ENCODE measurements around the gene OTUB2.

The OTUB2 gene

DNA sequence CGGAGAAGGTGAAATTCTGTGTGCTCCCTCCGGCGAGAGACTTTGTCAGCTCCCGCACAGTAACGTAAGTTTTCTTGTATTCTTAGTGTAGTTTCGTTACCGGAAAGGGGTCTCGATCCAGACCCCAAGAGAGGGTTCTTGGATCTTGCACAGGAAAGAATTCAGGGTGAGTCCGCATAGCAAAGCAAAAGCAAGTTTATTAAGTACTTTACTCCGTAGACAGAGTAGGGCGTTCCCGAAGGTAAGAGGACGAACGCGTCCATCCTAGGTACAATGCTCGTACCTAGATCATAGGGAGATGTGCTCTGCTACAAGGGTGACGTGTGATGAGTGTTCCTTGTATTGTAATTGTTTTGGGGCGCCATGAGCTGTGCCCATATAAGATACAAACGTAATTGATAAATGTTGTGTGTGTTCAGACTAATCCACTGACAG is 55.3 kb downstream of the OTUB2 start:
- peak overlapping the region; percentile 95 for H3K27ac ChIP-seq (replicated peaks)
- H3K27me3 ChIP-seq (ENCODE audit: insufficient read depth, poor library complexity, severe bottlenecking), result no peaks in the 10 kb centered on the region
- H3K4me3 ChIP-seq (replicated peaks; ENCODE audit: insufficient read depth, low read length), result peak overlapping the region; percentile 94
- no peak for TF ChIP-seq GABPA (IDR thresholded peaks at IDR 0.05; ENCODE audit: low read depth)
- TF ChIP-seq, protein P1, sequence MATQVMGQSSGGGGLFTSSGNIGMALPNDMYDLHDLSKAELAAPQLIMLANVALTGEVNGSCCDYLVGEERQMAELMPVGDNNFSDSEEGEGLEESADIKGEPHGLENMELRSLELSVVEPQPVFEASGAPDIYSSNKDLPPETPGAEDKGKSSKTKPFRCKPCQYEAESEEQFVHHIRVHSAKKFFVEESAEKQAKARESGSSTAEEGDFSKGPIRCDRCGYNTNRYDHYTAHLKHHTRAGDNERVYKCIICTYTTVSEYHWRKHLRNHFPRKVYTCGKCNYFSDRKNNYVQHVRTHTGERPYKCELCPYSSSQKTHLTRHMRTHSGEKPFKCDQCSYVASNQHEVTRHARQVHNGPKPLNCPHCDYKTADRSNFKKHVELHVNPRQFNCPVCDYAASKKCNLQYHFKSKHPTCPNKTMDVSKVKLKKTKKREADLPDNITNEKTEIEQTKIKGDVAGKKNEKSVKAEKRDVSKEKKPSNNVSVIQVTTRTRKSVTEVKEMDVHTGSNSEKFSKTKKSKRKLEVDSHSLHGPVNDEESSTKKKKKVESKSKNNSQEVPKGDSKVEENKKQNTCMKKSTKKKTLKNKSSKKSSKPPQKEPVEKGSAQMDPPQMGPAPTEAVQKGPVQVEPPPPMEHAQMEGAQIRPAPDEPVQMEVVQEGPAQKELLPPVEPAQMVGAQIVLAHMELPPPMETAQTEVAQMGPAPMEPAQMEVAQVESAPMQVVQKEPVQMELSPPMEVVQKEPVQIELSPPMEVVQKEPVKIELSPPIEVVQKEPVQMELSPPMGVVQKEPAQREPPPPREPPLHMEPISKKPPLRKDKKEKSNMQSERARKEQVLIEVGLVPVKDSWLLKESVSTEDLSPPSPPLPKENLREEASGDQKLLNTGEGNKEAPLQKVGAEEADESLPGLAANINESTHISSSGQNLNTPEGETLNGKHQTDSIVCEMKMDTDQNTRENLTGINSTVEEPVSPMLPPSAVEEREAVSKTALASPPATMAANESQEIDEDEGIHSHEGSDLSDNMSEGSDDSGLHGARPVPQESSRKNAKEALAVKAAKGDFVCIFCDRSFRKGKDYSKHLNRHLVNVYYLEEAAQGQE (IDR thresholded peaks at IDR 0.05; ENCODE audit: insufficient replicate concordance, low read depth), result no peak
- no peak for TF ChIP-seq POLR2AphosphoS5 (IDR thresholded peaks at IDR 0.05; ENCODE audit: low read depth)
- TF ChIP-seq SPI1 (IDR thresholded peaks at IDR 0.05; ENCODE audit: borderline replicate concordance, low read depth), result no peak
- TF ChIP-seq, protein P2, sequence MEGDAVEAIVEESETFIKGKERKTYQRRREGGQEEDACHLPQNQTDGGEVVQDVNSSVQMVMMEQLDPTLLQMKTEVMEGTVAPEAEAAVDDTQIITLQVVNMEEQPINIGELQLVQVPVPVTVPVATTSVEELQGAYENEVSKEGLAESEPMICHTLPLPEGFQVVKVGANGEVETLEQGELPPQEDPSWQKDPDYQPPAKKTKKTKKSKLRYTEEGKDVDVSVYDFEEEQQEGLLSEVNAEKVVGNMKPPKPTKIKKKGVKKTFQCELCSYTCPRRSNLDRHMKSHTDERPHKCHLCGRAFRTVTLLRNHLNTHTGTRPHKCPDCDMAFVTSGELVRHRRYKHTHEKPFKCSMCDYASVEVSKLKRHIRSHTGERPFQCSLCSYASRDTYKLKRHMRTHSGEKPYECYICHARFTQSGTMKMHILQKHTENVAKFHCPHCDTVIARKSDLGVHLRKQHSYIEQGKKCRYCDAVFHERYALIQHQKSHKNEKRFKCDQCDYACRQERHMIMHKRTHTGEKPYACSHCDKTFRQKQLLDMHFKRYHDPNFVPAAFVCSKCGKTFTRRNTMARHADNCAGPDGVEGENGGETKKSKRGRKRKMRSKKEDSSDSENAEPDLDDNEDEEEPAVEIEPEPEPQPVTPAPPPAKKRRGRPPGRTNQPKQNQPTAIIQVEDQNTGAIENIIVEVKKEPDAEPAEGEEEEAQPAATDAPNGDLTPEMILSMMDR (IDR thresholded peaks at IDR 0.05; ENCODE audit: insufficient read depth, low read length), result no peak
- DNase-seq (ENCODE audit: low read depth in 1 of 2, low spot score in 1 of 2), result no peak

DNA sequence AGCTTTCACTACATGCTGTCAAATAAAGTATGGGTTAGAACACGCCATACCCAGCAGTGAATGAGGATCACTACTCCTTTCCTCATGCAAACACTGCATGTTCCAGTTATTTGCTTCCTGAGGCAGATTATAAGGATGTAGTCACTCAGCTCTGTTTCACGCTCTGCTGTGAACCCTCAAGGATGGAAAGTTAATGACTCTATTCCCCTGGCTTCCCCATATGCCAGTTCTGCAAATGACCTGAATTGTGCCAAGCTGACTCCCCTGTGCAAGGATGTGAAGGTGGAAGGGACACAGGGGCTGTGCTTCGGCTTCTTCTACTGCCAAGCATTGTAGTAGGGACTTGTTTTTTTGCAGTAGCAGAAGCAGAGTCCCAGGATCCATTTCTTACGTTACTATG is 61.8 kb downstream of the OTUB2 start:
- no peak overlapping the region for H3K4me3 ChIP-seq (replicated peaks; ENCODE audit: insufficient read depth, low read length)
- H3K27me3 ChIP-seq (ENCODE audit: insufficient read depth, poor library complexity, severe bottlenecking), result no peaks in the 10 kb centered on the region
- TF ChIP-seq SPI1 (IDR thresholded peaks at IDR 0.05; ENCODE audit: borderline replicate concordance, low read depth) (no peak), POLR2AphosphoS5 (IDR thresholded peaks at IDR 0.05; ENCODE audit: low read depth) (no peak), GABPA (IDR thresholded peaks at IDR 0.05; ENCODE audit: low read depth) (no peak)
- TF ChIP-seq, protein P2 (IDR thresholded peaks at IDR 0.05; ENCODE audit: insufficient read depth, low read length), result no peak
- TF ChIP-seq, protein P1 (IDR thresholded peaks at IDR 0.05; ENCODE audit: insufficient replicate concordance, low read depth), result no peak
- no peak overlapping the region for H3K27ac ChIP-seq (replicated peaks)
- DNase-seq (ENCODE audit: low read depth in 1 of 2, low spot score in 1 of 2), result no peak

DNA sequence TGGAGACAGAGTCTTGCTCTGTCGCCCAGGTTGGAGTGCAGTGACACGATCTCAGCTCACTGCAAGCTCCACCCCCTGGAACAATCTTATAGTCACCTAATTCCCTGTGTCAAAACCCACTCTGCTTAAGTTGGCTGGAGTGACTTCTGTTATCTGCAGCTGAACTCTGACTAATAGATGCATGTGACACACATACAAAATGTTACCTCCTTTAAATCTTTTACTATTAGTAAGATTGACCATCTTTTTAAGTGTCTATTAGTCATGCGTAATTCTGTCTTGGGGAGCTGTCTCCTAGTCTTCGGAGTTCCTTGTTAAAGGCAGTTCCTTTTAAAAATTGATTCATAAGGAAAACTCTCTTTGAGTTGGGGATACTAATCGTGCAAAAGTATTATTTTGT is 62.4 kb downstream of the OTUB2 start:
- DNase-seq (ENCODE audit: low read depth in 1 of 2, low spot score in 1 of 2), result no peak

More for the DNA sequence above, 62.4 kb downstream of the OTUB2 start:
- Histone ChIP-seq H3K27me3 (ENCODE audit: insufficient read depth, poor library complexity, severe bottlenecking) (no peaks in the 10 kb centered on the region), H3K27ac (replicated peaks) (no peak overlapping the region), H3K4me3 (replicated peaks; ENCODE audit: insufficient read depth, low read length) (no peak overlapping the region)
- TF ChIP-seq, protein P2 (IDR thresholded peaks at IDR 0.05; ENCODE audit: insufficient read depth, low read length), result no peak
- TF ChIP-seq GABPA (IDR thresholded peaks at IDR 0.05; ENCODE audit: low read depth) (no peak), POLR2AphosphoS5 (IDR thresholded peaks at IDR 0.05; ENCODE audit: low read depth) (no peak), SPI1 (IDR thresholded peaks at IDR 0.05; ENCODE audit: borderline replicate concordance, low read depth) (no peak)
- TF ChIP-seq, protein P1 (IDR thresholded peaks at IDR 0.05; ENCODE audit: insufficient replicate concordance, low read depth), result no peak
